Ovary (tissue), 3 donors: ENCODE measurements around the gene DDX39A.
"Not testable (repeated sequence)": the region's sequence is repeated elsewhere in the genome, so short reads cannot be mapped to it uniquely, and the experiment has no call there.

Experiments
- CTCF ChIP-seq, 3 donors: fragments of 450-650 bp in 2 of 3; fragments of 200-600 bp in 1 of 3; IDR thresholded peaks; one replicate each; pipeline versions ENCODE4 v1.5.1 to v1.8.0; 2016 to 2022; ENCODE audit warnings: antibody characterized with exemption in 3 of 3, mild to moderate bottlenecking in 1 of 3
- EP300 ChIP-seq: sonication (generic); formaldehyde crosslinking; IDR thresholded peaks from one replicate; pipeline ENCODE4 v1.6.1; 2017; ENCODE audit warnings: antibody characterized with exemption
- POLR2A ChIP-seq: fragments of 450-650 bp; IDR thresholded peaks from one replicate; pipeline ENCODE4 v1.6.1; 2017; ENCODE audit warnings: antibody characterized with exemption, mild to moderate bottlenecking, moderate library complexity
- donor health status: DM: no; HTN: no; CAD: no.

- TF ChIP-seq CTCF (IDR thresholded peaks at IDR 0.05); POLR2A; EP300: not testable (repeated sequence)
Measured at GRCh38 chr19:14372384-14373077, 46.6 kb downstream of the DDX39A start.
